Smooth muscle cell of the coronary artery (primary cell): ENCODE results near the gene MOCS2. TPM values are rescaled to one million over a fixed set of nuclear protein-coding genes. Genes with fewer than 3 reads are reported as not detected.

Source experiments
- total RNA-seq: library from RNA; depleted of rRNA; stranded (reverse); fragments of >200 nt; gene quantifications from 2 replicates; pipeline ENCODE4 v1.2.3, GENCODE V29; 2014; ENCODE audit warnings: low replicate concordance

The MOCS2 gene, protein sequence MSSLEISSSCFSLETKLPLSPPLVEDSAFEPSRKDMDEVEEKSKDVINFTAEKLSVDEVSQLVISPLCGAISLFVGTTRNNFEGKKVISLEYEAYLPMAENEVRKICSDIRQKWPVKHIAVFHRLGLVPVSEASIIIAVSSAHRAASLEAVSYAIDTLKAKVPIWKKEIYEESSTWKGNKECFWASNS
- 11.5 and 23.6 TPM in 2 replicates for total RNA-seq

DNA sequence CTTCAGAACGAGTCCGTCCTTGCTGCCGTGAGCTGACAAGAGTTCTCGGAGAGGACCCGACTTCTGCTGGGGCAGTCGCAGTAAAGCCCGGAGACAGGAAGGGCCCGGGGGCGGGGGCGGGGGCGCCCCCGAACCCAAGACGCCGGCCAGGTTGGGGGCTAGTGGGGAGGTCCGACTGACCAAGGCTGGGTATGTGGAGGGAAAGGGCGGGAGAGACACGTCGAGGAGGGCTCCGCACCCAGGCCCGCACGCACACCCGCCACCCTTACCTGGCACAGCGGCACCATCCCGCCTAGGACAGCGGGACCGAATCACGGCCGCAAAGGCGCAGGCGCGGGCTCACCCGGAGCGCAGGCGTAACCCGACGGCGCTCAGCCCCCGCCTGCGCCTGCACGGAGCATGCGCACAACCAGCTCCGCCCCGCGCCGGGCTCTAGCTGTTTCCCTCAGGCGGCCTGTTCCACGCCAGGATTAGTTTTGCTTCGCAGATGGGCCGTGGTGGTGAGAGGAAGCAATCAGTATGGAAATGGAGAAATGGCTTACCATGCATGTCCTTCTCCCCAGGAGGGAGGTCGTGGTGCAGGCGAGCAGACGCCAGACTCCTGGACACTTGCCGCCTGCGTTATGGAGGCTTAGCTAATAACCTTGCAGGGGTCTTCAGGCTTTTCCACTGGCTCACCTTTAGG, at the start of gene MOCS2:
Gene MOCS2, minus strand, starts transcription at position 315 of the 685 bp plus-strand sequence. CDS start 2,583 bp downstream, outside the sequence.

Other genes starting within 250 kb of the MOCS2 start
- gene ITGA2, start 120.4 kb downstream of the MOCS2 start, total RNA-seq, result 8.2 and 63.8 TPM in 2 replicates